Effector memory CD8-positive, alpha-beta T cell (primary cell): ENCODE data around the gene CASR.
"Not testable (repeated sequence)": the region's sequence is repeated elsewhere in the genome, so short reads cannot be mapped to it uniquely, and the experiment has no call there.

Experiments used
- ATAC-seq: fragments of 150-1000 bp; cut with Tn5 transposase; replicated peaks from 2 replicates; pipeline ENCODE4 v1.10.0; 2021; ENCODE audit warnings: mild to moderate bottlenecking, moderate library complexity
- DNase-seq, 3 experiments: peaks; one replicate each; pipeline ENCODE4 v3.0.0; 2021
- H3K27ac Mint-ChIP-seq, 2 donors: one replicate each; pipeline ENCODE4 v1.8.0; 2022; ENCODE audit warnings: mild to moderate bottlenecking in 2 of 2, mixed read lengths in 2 of 2, moderate library complexity in 2 of 2
- H3K27me3 Mint-ChIP-seq, 2 donors: one replicate each; pipeline ENCODE4 v1.8.0; 2022; ENCODE audit warnings: mixed read lengths in 2 of 2
- H3K36me3 Mint-ChIP-seq: one replicate; pipeline ENCODE4 v1.8.0; 2022; ENCODE audit warnings: mild to moderate bottlenecking, moderate library complexity, mixed read lengths; ENCODE audit not compliant: insufficient read depth
- H3K4me1 Mint-ChIP-seq, 2 donors: one replicate each; pipeline ENCODE4 v1.8.0; 2022; ENCODE audit warnings: low read depth in 2 of 2, mixed read lengths in 2 of 2
- H3K4me3 Mint-ChIP-seq, 2 donors: one replicate each; pipeline ENCODE4 v1.8.0; 2022; ENCODE audit warnings: mild to moderate bottlenecking in 2 of 2, mixed read lengths in 2 of 2, moderate library complexity in 2 of 2
- H3K9me3 Mint-ChIP-seq, 2 donors: one replicate each; pipeline ENCODE4 v1.8.0; 2022; ENCODE audit warnings: mixed read lengths in 2 of 2

CASR gene

GRCh38 chr3:122189357-122189756 lies 5.9 kb downstream of the CASR start:
- no peak overlapping the region for H3K4me3 Mint-ChIP-seq
- H3K9me3 Mint-ChIP-seq: no peaks in the 10 kb centered on the region
- no peaks in the 10 kb centered on the region for H3K4me1 Mint-ChIP-seq
- no peak for DNase-seq
- H3K36me3 Mint-ChIP-seq: no peaks in the 10 kb centered on the region
- no peak overlapping the region for H3K27ac Mint-ChIP-seq
- peaks cover 51 to 54% of the 10 kb centered on the region in 2 donors for H3K27me3 Mint-ChIP-seq
- no peak for ATAC-seq

GRCh38 chr3:122190525-122190924 lies 7.1 kb downstream of the CASR start:
- H3K4me1 Mint-ChIP-seq: peaks cover 0 to 4% of the 10 kb centered on the region in 2 donors
- no peaks in the 10 kb centered on the region for H3K36me3 Mint-ChIP-seq
- H3K27ac Mint-ChIP-seq: no peak overlapping the region
- H3K4me3 Mint-ChIP-seq: no peak overlapping the region
- peaks cover 43 to 47% of the 10 kb centered on the region in 2 donors for H3K27me3 Mint-ChIP-seq
- DNase-seq (no peak), ATAC-seq (no peak)
- H3K9me3 Mint-ChIP-seq: no peaks in the 10 kb centered on the region

DNA sequence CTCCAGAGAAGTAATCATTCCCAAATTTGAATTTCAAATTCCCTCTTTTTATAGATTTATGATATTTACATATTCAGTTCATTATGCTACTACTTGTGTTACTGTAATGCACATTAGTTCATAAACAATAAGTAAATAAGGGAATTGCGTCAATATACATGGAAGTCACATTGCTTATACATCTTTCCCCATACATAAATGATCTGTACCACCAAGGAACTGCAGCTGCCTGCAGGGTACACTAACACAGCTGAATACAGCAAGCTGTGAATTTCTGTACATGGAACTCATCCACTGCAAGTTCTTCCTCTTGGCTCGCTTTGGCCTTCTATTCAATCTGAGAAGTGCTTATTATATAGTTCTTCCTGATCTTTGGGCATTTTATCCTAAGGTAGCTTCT lies 15.5 kb downstream of the CASR start:
- Mint-ChIP-seq H3K36me3 (no peaks in the 10 kb centered on the region), H3K9me3 (no peaks in the 10 kb centered on the region), H3K27ac (no peak overlapping the region), H3K27me3 (peaks cover 0 to 6% of the 10 kb centered on the region in 2 donors), H3K4me3 (no peak overlapping the region), H3K4me1 (peaks cover 0 to 4% of the 10 kb centered on the region in 2 donors)
- DNase-seq (no peak), ATAC-seq (no peak)

GRCh38 chr3:122199552-122199951 lies 16.1 kb downstream of the CASR start:
- Mint-ChIP-seq H3K36me3 (no peaks in the 10 kb centered on the region), H3K4me3 (no peak overlapping the region), H3K4me1 (peaks cover 0 to 4% of the 10 kb centered on the region in 2 donors), H3K9me3 (no peaks in the 10 kb centered on the region), H3K27ac (no peak overlapping the region), H3K27me3 (peaks cover 0 to 4% of the 10 kb centered on the region in 2 donors)
- no peak for ATAC-seq
- no peak for DNase-seq

- H3K36me3 Mint-ChIP-seq: no peaks in the 10 kb centered on the region
- no peaks in the 10 kb centered on the region for H3K4me1 Mint-ChIP-seq
Observed at GRCh38 chr3:122200661-122201060, 17.2 kb downstream of the CASR start.

GRCh38 chr3:122201476-122201875 lies 18.0 kb downstream of the CASR start:
- H3K4me3 Mint-ChIP-seq, H3K4me1 Mint-ChIP-seq, H3K27ac Mint-ChIP-seq, H3K27me3 Mint-ChIP-seq, ATAC-seq, H3K36me3 Mint-ChIP-seq, H3K9me3 Mint-ChIP-seq, DNase-seq: not testable (repeated sequence)

More at GRCh38 chr3:122200661-122201060, 17.2 kb downstream of the CASR start:
- peaks cover 0 to 7% of the 10 kb centered on the region in 2 donors for H3K27me3 Mint-ChIP-seq
- no peak overlapping the region for H3K4me3 Mint-ChIP-seq
- no peak for ATAC-seq
- no peaks in the 10 kb centered on the region for H3K9me3 Mint-ChIP-seq
- H3K27ac Mint-ChIP-seq: no peak overlapping the region
- no peak for DNase-seq

GRCh38 chr3:122208579-122208978 lies 25.1 kb downstream of the CASR start:
- no peaks in the 10 kb centered on the region for H3K36me3 Mint-ChIP-seq
- H3K27ac Mint-ChIP-seq: no peak overlapping the region
- H3K4me3 Mint-ChIP-seq: no peak overlapping the region
- H3K4me1 Mint-ChIP-seq: no peaks in the 10 kb centered on the region
- ATAC-seq (no peak), DNase-seq (no peak)
- H3K27me3 Mint-ChIP-seq: peaks cover 33 to 47% of the 10 kb centered on the region in 2 donors
- no peaks in the 10 kb centered on the region for H3K9me3 Mint-ChIP-seq

DNA sequence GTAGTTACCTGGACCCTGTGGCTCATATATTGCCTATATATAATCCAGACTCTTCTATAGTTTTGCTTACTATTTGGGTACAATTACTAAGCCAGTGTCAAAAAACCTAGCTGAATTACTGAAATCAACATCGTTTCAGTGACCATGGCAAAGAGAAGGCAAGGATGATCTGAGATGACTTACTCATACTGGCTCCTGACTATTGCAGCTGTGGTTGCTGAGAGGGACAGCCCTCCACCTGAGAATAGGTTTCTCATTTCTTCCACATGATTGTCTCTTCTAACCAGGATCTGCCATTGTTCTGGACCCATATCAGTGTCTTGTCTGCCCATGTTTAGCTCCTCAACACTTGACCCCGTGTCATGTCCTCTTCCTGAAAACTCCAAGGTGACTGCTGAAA lies 30.2 kb downstream of the CASR start:
- no peak overlapping the region for H3K27ac Mint-ChIP-seq
- peaks cover 29 to 40% of the 10 kb centered on the region in 2 donors for H3K27me3 Mint-ChIP-seq
- no peak overlapping the region for H3K4me3 Mint-ChIP-seq
- no peaks in the 10 kb centered on the region for H3K4me1 Mint-ChIP-seq
- H3K9me3 Mint-ChIP-seq: no peaks in the 10 kb centered on the region
- DNase-seq: no peak
- H3K36me3 Mint-ChIP-seq: no peaks in the 10 kb centered on the region
- ATAC-seq: no peak

GRCh38 chr3:122214711-122215110 lies 31.2 kb downstream of the CASR start:
- ATAC-seq (no peak), DNase-seq (no peak)
- Mint-ChIP-seq H3K4me1 (no peaks in the 10 kb centered on the region), H3K4me3 (no peak overlapping the region), H3K9me3 (no peaks in the 10 kb centered on the region), H3K27ac (no peak overlapping the region), H3K27me3 (peaks cover 25 to 40% of the 10 kb centered on the region in 2 donors), H3K36me3 (no peaks in the 10 kb centered on the region)

- H3K9me3 Mint-ChIP-seq: no peaks in the 10 kb centered on the region
- peaks cover 29 to 38% of the 10 kb centered on the region in 2 donors for H3K27me3 Mint-ChIP-seq
- ATAC-seq: no peak
- no peak overlapping the region for H3K4me3 Mint-ChIP-seq
- DNase-seq: no peak
- H3K4me1 Mint-ChIP-seq: no peaks in the 10 kb centered on the region
- no peaks in the 10 kb centered on the region for H3K36me3 Mint-ChIP-seq
- H3K27ac Mint-ChIP-seq: no peak overlapping the region
Observed at GRCh38 chr3:122215592-122216298, 32.3 kb downstream of the CASR start.

- Mint-ChIP-seq H3K9me3 (peaks cover 0 to 1% of the 10 kb centered on the region in 2 donors), H3K4me3 (no peak overlapping the region), H3K4me1 (no peaks in the 10 kb centered on the region), H3K36me3 (no peaks in the 10 kb centered on the region), H3K27ac (no peak overlapping the region), H3K27me3 (peaks cover 43 to 59% of the 10 kb centered on the region in 2 donors)
- no peak for ATAC-seq
- DNase-seq: no peak
Observed at GRCh38 chr3:122217901-122218300, 34.4 kb downstream of the CASR start.

GRCh38 chr3:122219242-122219872 lies 35.9 kb downstream of the CASR start:
- H3K27ac Mint-ChIP-seq: no peak overlapping the region
- DNase-seq (no peak), ATAC-seq (no peak)
- H3K4me1 Mint-ChIP-seq: no peaks in the 10 kb centered on the region
- no peaks in the 10 kb centered on the region for H3K36me3 Mint-ChIP-seq
- H3K27me3 Mint-ChIP-seq: peaks cover 43 to 73% of the 10 kb centered on the region in 2 donors
- no peak overlapping the region for H3K4me3 Mint-ChIP-seq
- H3K9me3 Mint-ChIP-seq: peaks cover 0 to 1% of the 10 kb centered on the region in 2 donors

- Mint-ChIP-seq H3K36me3 (no peaks in the 10 kb centered on the region), H3K27ac (no peak overlapping the region), H3K4me3 (no peak overlapping the region), H3K27me3 (peaks cover 14 to 42% of the 10 kb centered on the region in 2 donors), H3K4me1 (peaks cover 0 to 2% of the 10 kb centered on the region in 2 donors), H3K9me3 (no peaks in the 10 kb centered on the region)
- ATAC-seq (no peak), DNase-seq (no peak)
Observed at GRCh38 chr3:122227036-122227781, 43.7 kb downstream of the CASR start.
